ENCODE data around the gene THADA. TPM values are rescaled to one million over a fixed set of nuclear protein-coding genes. Genes with fewer than 3 reads are reported as not detected.

THADA gene
- total and polyA plus RNA-seq, 8 donors = 9.4 to 25.1 (median 18.2) TPM

- 92 to 94% methylated on average over 4 of the region's 4 CpGs for WGBS, 2 donors
- Histone ChIP-seq H3K4me3 (no peak overlapping the region), H3K36me3 (no peaks in the 10 kb centered on the region), H3K27me3 (no peaks in the 10 kb centered on the region), H3K4me1 (peaks cover 0 to 3% (median 3%) of the 10 kb centered on the region in 3 donors), H3K9me3 (no peaks in the 10 kb centered on the region), H3K27ac (no peak overlapping the region)
- intact Hi-C loops (cut with DNase I) = no loop called here
- no peak for TF ChIP-seq CTCF (IDR thresholded peaks at IDR 0.05)
- DNase-seq (no peak), ATAC-seq (no peak), FAIRE-seq (no peak)
Observed at GRCh38 chr2:43363120-43363519, 232.7 kb downstream of the THADA start.

GRCh38 chr2:43361286-43361685 is 234.6 kb downstream of the THADA start:
- Histone ChIP-seq H3K4me1 (peaks cover 0 to 6% (median 3%) of the 10 kb centered on the region in 3 donors), H3K9me3 (no peaks in the 10 kb centered on the region), H3K27me3 (no peaks in the 10 kb centered on the region), H3K27ac (no peak overlapping the region), H3K36me3 (no peaks in the 10 kb centered on the region), H3K4me3 (no peak overlapping the region)
- ATAC-seq (no peak), FAIRE-seq (no peak), DNase-seq (no peak)
- WGBS, 2 donors = 88 to 89% methylated on average over 2 of the region's 2 CpGs
- TF ChIP-seq CTCF (IDR thresholded peaks at IDR 0.05) = no peak
- intact Hi-C loops (cut with DNase I) = no loop called here

GRCh38 chr2:43360137-43360536 is 235.7 kb downstream of the THADA start:
- no peak overlapping the region for H3K27ac ChIP-seq
- WGBS, 2 donors = 47 to 52% methylated on average over 3 of the region's 3 CpGs
- no peak overlapping the region for H3K4me3 ChIP-seq
- no peak for TF ChIP-seq CTCF (IDR thresholded peaks at IDR 0.05)
- intact Hi-C loops (cut with DNase I) = no loop called here
- H3K4me1 ChIP-seq = peaks cover 0 to 12% (median 7%) of the 10 kb centered on the region in 3 donors
- ATAC-seq (no peak), DNase-seq (no peak), FAIRE-seq (no peak)
- H3K36me3 ChIP-seq = no peaks in the 10 kb centered on the region
- H3K27me3 ChIP-seq = no peaks in the 10 kb centered on the region
- H3K9me3 ChIP-seq = no peaks in the 10 kb centered on the region

- 92 to 97% methylated on average over 2 of the region's 2 CpGs for WGBS, 2 donors
- ATAC-seq (no peak), DNase-seq (no peak), FAIRE-seq (no peak)
- intact Hi-C loops (cut with DNase I) = no loop called here
- H3K27me3 ChIP-seq = no peaks in the 10 kb centered on the region
- TF ChIP-seq CTCF (IDR thresholded peaks at IDR 0.05) = no peak
- no peaks in the 10 kb centered on the region for H3K36me3 ChIP-seq
- no peaks in the 10 kb centered on the region for H3K9me3 ChIP-seq
- H3K4me1 ChIP-seq = peaks cover 0 to 14% (median 10%) of the 10 kb centered on the region in 3 donors
- H3K4me3 ChIP-seq = no peak overlapping the region
- H3K27ac ChIP-seq = no peak overlapping the region
Observed at GRCh38 chr2:43358410-43359201, 237.2 kb downstream of the THADA start.

GRCh38 chr2:43356774-43357173 is 239.1 kb downstream of the THADA start:
- Histone ChIP-seq H3K4me1 (peaks cover 0 to 14% (median 7%) of the 10 kb centered on the region in 3 donors), H3K27me3 (no peaks in the 10 kb centered on the region), H3K27ac (no peak overlapping the region), H3K9me3 (no peaks in the 10 kb centered on the region), H3K4me3 (no peak overlapping the region), H3K36me3 (no peaks in the 10 kb centered on the region)
- intact Hi-C loops (cut with DNase I) = no loop called here
- DNase-seq = no peak
- ATAC-seq = no peak
- FAIRE-seq = no peak
- no peak for TF ChIP-seq CTCF (IDR thresholded peaks at IDR 0.05)

Data from pancreas (tissue), 10 donors.